ENCODE results near the gene ODAM.
"Not testable (repeated sequence)": the region's sequence is repeated elsewhere in the genome, so short reads cannot be mapped to it uniquely, and the experiment has no call there.

DNA sequence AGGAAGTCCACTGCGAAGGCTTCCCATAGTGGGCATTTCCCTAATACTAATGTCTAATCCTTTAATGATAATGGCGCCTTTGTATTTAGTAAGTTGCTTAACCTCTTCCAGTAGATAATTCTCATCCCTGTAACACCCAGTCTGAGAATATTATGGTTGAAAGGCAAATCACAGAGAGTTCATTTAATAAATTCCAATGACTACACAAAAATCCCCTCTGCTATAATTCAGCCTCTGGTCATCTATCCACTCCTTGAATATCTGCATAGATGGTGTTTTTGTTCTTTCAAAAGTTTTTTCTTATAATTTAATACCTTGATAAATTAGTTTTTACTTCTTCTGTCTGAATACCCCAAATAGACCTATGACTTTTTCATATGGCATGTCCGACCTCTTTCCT is 25.9 kb downstream of the ODAM start:
- TF ChIP-seq, protein P1, sequence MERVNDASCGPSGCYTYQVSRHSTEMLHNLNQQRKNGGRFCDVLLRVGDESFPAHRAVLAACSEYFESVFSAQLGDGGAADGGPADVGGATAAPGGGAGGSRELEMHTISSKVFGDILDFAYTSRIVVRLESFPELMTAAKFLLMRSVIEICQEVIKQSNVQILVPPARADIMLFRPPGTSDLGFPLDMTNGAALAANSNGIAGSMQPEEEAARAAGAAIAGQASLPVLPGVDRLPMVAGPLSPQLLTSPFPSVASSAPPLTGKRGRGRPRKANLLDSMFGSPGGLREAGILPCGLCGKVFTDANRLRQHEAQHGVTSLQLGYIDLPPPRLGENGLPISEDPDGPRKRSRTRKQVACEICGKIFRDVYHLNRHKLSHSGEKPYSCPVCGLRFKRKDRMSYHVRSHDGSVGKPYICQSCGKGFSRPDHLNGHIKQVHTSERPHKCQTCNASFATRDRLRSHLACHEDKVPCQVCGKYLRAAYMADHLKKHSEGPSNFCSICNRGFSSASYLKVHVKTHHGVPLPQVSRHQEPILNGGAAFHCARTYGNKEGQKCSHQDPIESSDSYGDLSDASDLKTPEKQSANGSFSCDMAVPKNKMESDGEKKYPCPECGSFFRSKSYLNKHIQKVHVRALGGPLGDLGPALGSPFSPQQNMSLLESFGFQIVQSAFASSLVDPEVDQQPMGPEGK (tag by site-specific recombination; IDR thresholded peaks at IDR 0.05), result not testable (repeated sequence)
- not testable (repeated sequence) for TF ChIP-seq CTCF (tag by site-specific recombination; IDR thresholded peaks at IDR 0.05)

Data from HEK293 (cell line).